Progenitor cell of endocrine pancreas (in vitro differentiated cells): Measurements from ENCODE around the gene DNAJB1. TPM values are rescaled to one million over a fixed set of nuclear protein-coding genes. Genes with fewer than 3 reads are reported as not detected.
A peak's percentile ranks its signal among the peaks of the same experiment; 100 is the strongest.

Experiments used
- DNase-seq: peaks from one replicate; pipeline ENCODE4 v3.0.0; 2021; ENCODE audit warnings: low spot score; ENCODE audit not compliant: unreplicated experiment
- H3K27ac Mint-ChIP-seq: 2 replicates; pipeline ENCODE4 v1.8.0; 2021; ENCODE audit warnings: mild to moderate bottlenecking, moderate library complexity, mixed read lengths
- H3K27me3 Mint-ChIP-seq: 2 replicates; pipeline ENCODE4 v1.8.0; 2021; ENCODE audit warnings: mixed read lengths
- H3K36me3 Mint-ChIP-seq: 2 replicates; pipeline ENCODE4 v1.8.0; 2022; ENCODE audit warnings: mixed read lengths; ENCODE audit not compliant: insufficient read depth
- H3K4me1 Mint-ChIP-seq: 2 replicates; pipeline ENCODE4 v1.8.0; 2021; ENCODE audit warnings: low read depth, mixed read lengths
- H3K4me3 Mint-ChIP-seq: 2 replicates; pipeline ENCODE4 v1.8.0; 2021; ENCODE audit warnings: low read depth, mild to moderate bottlenecking, moderate library complexity, mixed read lengths
- H3K9me3 Mint-ChIP-seq: 2 replicates; pipeline ENCODE4 v1.8.0; 2021; ENCODE audit warnings: low read depth, mixed read lengths
- CTCF ChIP-seq: fragments of 200-600 bp; sonication (generic); IDR thresholded peaks from one replicate; pipeline ENCODE4 v1.5.0; 2021; ENCODE audit warnings: antibody characterized with exemption, mild to moderate bottlenecking; ENCODE audit not compliant: unreplicated experiment
- microRNA-seq: library from miRNA; unstranded; fragments of <30 nt; microRNA quantifications from one replicate; pipeline ENCODE4 v1.1.0, GENCODE V29; 2020; ENCODE audit warnings: borderline number of aligned reads; ENCODE audit not compliant: unreplicated experiment
- total RNA-seq: library from RNA; stranded (reverse); gene quantifications from 2 replicates; pipeline ENCODE4 v1.2.1, GENCODE V29; 2021

The DNAJB1 gene
- total RNA-seq, 1 donor from 2014 or later: 97.0 TPM

GRCh38 chr19:14467816-14468215, 50.4 kb downstream of the DNAJB1 start:
- H3K27me3 Mint-ChIP-seq: no peaks in the 10 kb centered on the region
- H3K4me3 Mint-ChIP-seq: no peak overlapping the region
- H3K27ac Mint-ChIP-seq: no peak overlapping the region
- no peak for DNase-seq
- H3K4me1 Mint-ChIP-seq: no peaks in the 10 kb centered on the region
- H3K9me3 Mint-ChIP-seq: no peaks in the 10 kb centered on the region
- TF ChIP-seq CTCF: no peak
- peaks cover 11% of the 10 kb centered on the region for H3K36me3 Mint-ChIP-seq

DNA sequence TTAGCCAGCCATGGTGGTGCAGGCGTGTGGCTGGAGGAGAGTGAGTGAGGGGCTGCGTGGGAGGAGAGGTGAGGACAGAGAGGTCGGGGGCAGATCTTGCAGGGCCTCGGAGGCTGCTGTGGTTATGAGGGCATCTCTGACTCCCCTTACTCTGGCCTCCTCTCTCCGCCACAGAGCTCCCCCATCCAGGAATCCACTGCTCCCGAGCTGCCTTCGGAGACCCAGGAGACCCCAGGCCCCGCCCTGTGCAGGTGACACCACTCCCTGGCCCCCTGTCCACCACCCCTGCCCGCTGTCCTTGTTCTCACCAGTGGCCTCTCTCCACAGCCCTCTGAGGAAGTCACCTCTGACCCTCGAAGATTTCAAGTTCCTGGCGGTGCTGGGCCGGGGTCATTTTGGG, 50.8 kb downstream of the DNAJB1 start:
- TF ChIP-seq CTCF: no peak

More for the DNA sequence above, 50.8 kb downstream of the DNAJB1 start:
- H3K4me3 Mint-ChIP-seq: no peak overlapping the region
- H3K4me1 Mint-ChIP-seq: no peaks in the 10 kb centered on the region
- H3K27ac Mint-ChIP-seq: peak overlapping the region; percentile 76
- H3K9me3 Mint-ChIP-seq: no peaks in the 10 kb centered on the region
- no peak for DNase-seq
- peaks cover 11% of the 10 kb centered on the region for H3K36me3 Mint-ChIP-seq
- no peaks in the 10 kb centered on the region for H3K27me3 Mint-ChIP-seq

Small RNAs within 50 kb of the gene (microRNA-seq; reads per million reads assigned to microRNA genes)
- not detected for gene MIR639

Other genes with a start within 250 kb of the DNAJB1 start
- 0.96 and 1.0 TPM in 2 replicates for gene ADGRE5, start 137.0 kb downstream of the DNAJB1 start, total RNA-seq
- 66.9 and 74.2 TPM in 2 replicates for gene DDX39A, start 99.1 kb downstream of the DNAJB1 start, total RNA-seq
- 106 TPM in 2 replicates for gene PKN1, start 85.1 kb downstream of the DNAJB1 start, total RNA-seq
- gene PTGER1, start 43.0 kb downstream of the DNAJB1 start, total RNA-seq: 0.34 and 0.84 TPM in 2 replicates
- 66.5 and 77.4 TPM in 2 replicates for gene GIPC1, start 22.3 kb downstream of the DNAJB1 start, total RNA-seq
- gene TECR, start 11.2 kb upstream of the DNAJB1 start, total RNA-seq: 170 and 186 TPM in 2 replicates
- gene NDUFB7, start 53.7 kb upstream of the DNAJB1 start, total RNA-seq: 117 and 120 TPM in 2 replicates
- not detected in 2 replicates for gene CLEC17A, start 64.7 kb upstream of the DNAJB1 start, total RNA-seq
- not detected in 2 replicates for gene ADGRE3, start 156.4 kb upstream of the DNAJB1 start, total RNA-seq
- 21.4 and 21.6 TPM in 2 replicates for gene ZNF333, start 171.7 kb upstream of the DNAJB1 start, total RNA-seq